ENCODE results near the gene SUDS3.

The SUDS3 gene

DNA sequence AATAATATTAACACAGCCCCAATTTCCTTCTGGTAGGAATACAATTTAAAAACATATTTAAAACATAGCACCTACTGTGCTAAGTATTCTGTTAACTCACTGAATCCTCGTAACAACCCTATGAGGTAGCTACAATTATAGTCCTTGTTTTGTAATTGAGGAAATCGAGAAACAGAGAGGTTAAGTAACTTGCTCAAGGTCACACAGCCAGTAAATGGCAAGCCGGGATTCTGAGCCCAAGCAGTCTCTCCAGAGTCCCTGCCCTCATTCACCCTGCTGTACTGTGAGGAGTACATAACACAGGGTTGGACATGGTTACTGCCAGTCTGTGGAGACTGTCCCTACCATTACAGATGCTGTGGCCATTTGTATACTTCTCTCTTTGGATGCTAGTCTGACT is 44.3 kb downstream of the SUDS3 start:
- H3K27ac ChIP-seq, result no peak overlapping the region
- intact Hi-C loops (cut with DNase I; ENCODE audit: low total_unique reads), result loop anchor here (1.0 kb wide), 1 partner anchor 11 kb away; no protein-coding TSS in a partner anchor
- H3K9me3 ChIP-seq, result no peaks in the 10 kb centered on the region
- no peak for TF ChIP-seq CTCF (IDR thresholded peaks at IDR 0.05)
- peaks cover under 1 to 27% (median 14%) of the 10 kb centered on the region in 3 donors for H3K36me3 ChIP-seq
- peaks cover 0 to 10% (median 0%) of the 10 kb centered on the region in 4 donors for H3K4me1 ChIP-seq
- DNase-seq, result no peak
- no peak overlapping the region for H3K4me3 ChIP-seq
- no peaks in the 10 kb centered on the region for H3K27me3 ChIP-seq

DNA sequence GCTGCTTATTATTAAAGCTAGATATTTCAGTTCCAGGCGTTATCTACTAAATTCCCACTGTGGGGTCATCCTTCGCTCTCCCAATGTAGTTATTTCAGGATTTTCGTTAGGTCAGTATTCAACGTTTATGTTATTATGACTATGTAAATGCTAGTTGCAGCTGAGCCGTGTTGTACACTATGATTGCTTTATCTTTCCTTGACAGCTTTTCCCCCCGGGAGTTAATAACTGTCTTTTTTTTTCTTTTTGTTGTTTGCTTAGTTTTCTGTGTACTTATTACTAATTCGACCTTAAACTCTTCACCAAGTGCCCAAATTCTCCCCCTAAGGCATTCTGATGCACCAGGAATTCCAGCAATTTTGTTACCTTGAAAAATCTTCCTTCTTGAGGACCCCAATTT is 48.5 kb downstream of the SUDS3 start:
- no peaks in the 10 kb centered on the region for H3K9me3 ChIP-seq
- DNase-seq, result no peak
- H3K36me3 ChIP-seq, result peaks cover 0 to 7% (median 0%) of the 10 kb centered on the region in 3 donors
- intact Hi-C loops (cut with DNase I; ENCODE audit: low total_unique reads), result no loop called here
- no peak for TF ChIP-seq CTCF (IDR thresholded peaks at IDR 0.05)
- H3K4me1 ChIP-seq, result no peaks in the 10 kb centered on the region
- no peaks in the 10 kb centered on the region for H3K27me3 ChIP-seq
- no peak overlapping the region for H3K27ac ChIP-seq
- no peak overlapping the region for H3K4me3 ChIP-seq

DNA sequence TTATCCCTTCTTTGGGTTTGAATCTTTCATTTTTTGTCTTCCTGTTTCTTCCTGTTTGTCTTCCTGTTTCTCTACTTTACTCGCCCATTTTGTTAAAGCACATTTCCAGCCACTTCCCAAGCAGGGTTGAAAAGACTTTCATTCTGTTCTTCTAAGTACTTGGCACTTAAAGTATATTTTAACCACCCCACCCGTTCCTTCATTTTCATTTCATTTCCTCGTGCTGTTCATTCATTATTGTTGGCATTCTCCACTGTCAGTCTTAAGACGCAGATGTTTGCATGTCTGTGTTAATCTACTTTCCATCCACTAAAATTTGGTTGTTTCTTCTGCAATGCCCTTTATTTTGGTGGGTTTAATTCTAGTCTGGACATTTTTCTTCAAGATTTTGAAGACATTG is 49.0 kb downstream of the SUDS3 start:
- no peaks in the 10 kb centered on the region for H3K9me3 ChIP-seq
- intact Hi-C loops (cut with DNase I; ENCODE audit: low total_unique reads), result no loop called here
- TF ChIP-seq CTCF (IDR thresholded peaks at IDR 0.05), result no peak
- H3K27ac ChIP-seq, result no peak overlapping the region
- DNase-seq, result no peak
- peaks cover 0 to 7% (median 0%) of the 10 kb centered on the region in 3 donors for H3K36me3 ChIP-seq
- H3K27me3 ChIP-seq, result no peaks in the 10 kb centered on the region
- H3K4me3 ChIP-seq, result no peak overlapping the region
- no peaks in the 10 kb centered on the region for H3K4me1 ChIP-seq

- TF ChIP-seq CTCF (IDR thresholded peaks at IDR 0.05), result no peak
- no peaks in the 10 kb centered on the region for H3K9me3 ChIP-seq
- no peak overlapping the region for H3K4me3 ChIP-seq
- intact Hi-C loops (cut with DNase I; ENCODE audit: low total_unique reads), result no loop called here
- no peak overlapping the region for H3K27ac ChIP-seq
- no peak for DNase-seq
- H3K36me3 ChIP-seq, result peaks cover 0 to 7% (median 0%) of the 10 kb centered on the region in 3 donors
- no peaks in the 10 kb centered on the region for H3K27me3 ChIP-seq
- no peaks in the 10 kb centered on the region for H3K4me1 ChIP-seq
Observed at GRCh38 chr12:118427819-118428218, 51.5 kb downstream of the SUDS3 start.

DNA sequence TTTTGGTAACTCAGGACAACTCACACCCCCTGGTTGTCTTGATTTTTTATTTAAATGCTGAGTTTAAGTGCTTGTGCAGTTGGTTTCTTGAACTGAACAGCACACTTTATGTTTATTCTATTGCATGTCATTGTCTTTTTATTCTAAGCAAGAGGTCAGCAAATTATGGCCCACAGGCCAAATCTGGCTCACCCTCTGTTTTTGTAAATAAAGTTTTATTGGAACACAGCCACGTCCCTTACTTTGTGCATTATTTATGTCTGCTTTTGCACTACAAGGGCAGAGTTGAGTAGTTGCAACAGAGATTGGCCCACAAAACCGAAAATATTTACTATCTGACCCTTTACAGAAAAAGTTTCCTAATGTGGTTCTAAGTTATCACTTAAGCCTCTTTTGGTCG is 52.3 kb downstream of the SUDS3 start:
- no peaks in the 10 kb centered on the region for H3K9me3 ChIP-seq
- no peaks in the 10 kb centered on the region for H3K27me3 ChIP-seq
- no peaks in the 10 kb centered on the region for H3K4me1 ChIP-seq
- no peak overlapping the region for H3K4me3 ChIP-seq
- TF ChIP-seq CTCF (IDR thresholded peaks at IDR 0.05), result no peak
- H3K27ac ChIP-seq, result no peak overlapping the region
- intact Hi-C loops (cut with DNase I; ENCODE audit: low total_unique reads), result no loop called here
- peaks cover 0 to 7% (median 0%) of the 10 kb centered on the region in 3 donors for H3K36me3 ChIP-seq
- DNase-seq, result no peak

All from tibial artery (tissue), 4 donors.